ENCODE data around the gene AGBL5. TPM values are rescaled to one million over a fixed set of nuclear protein-coding genes. Genes with fewer than 3 reads are reported as not detected.
A peak's percentile ranks its signal among the peaks of the same experiment; 100 is the strongest.

The AGBL5 gene, protein sequence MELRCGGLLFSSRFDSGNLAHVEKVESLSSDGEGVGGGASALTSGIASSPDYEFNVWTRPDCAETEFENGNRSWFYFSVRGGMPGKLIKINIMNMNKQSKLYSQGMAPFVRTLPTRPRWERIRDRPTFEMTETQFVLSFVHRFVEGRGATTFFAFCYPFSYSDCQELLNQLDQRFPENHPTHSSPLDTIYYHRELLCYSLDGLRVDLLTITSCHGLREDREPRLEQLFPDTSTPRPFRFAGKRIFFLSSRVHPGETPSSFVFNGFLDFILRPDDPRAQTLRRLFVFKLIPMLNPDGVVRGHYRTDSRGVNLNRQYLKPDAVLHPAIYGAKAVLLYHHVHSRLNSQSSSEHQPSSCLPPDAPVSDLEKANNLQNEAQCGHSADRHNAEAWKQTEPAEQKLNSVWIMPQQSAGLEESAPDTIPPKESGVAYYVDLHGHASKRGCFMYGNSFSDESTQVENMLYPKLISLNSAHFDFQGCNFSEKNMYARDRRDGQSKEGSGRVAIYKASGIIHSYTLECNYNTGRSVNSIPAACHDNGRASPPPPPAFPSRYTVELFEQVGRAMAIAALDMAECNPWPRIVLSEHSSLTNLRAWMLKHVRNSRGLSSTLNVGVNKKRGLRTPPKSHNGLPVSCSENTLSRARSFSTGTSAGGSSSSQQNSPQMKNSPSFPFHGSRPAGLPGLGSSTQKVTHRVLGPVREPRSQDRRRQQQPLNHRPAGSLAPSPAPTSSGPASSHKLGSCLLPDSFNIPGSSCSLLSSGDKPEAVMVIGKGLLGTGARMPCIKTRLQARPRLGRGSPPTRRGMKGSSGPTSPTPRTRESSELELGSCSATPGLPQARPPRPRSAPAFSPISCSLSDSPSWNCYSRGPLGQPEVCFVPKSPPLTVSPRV
- 1 to 10 TPM; 4.9 to 6.2 (median 5.7) TPM for total RNA-seq

- DNase-seq (peak; percentile 94 to 96), ATAC-seq (peak; percentile 76 to 79)
- Histone ChIP-seq H3K27ac (peak within 1 kb of the TSS; percentile 93 to 96 (median 93)), H3K4me1 (peaks cover 11 to 13% of the 10 kb centered on the region in 2 donors), H3K36me3 (peaks cover 0 to 25% of the 10 kb centered on the region in 2 donors), H3K27me3 (no peaks in the 10 kb centered on the region), H3K9me3 (no peaks in the 10 kb centered on the region), H3K4me3 (peak within 1 kb of the TSS; percentile 78 to 92 (median 84))
- in situ Hi-C loops (cut with MboI; ENCODE audit: low sequenced_read_pairs in 4 of 4): no loop called here
- TF ChIP-seq POLR2A (IDR thresholded peaks at IDR 0.05) (peak; percentile 69 to 72), CTCF (IDR thresholded peaks at IDR 0.05 in 4 of 5, conservative IDR thresholded peaks at IDR 0.05 in 1 of 5) (no peak)
- intact Hi-C loops (cut with DNase I; ENCODE audit: low total_unique reads): loop anchor here (1.0 kb wide), 2 partner anchors 18 to 35 kb away; partner anchors contain the start of gene KHK
These were observed at the start of gene AGBL5 for GRCh38 chr2:27050996-27051901. AGBL5 (plus strand) TSS chr2:27051668; CDS start chr2:27052959, 1,291 bp downstream.

- ATAC-seq: peak in 1 of 2 donors; percentile 18
- intact Hi-C loops (cut with DNase I; ENCODE audit: low total_unique reads) (no loop called here), in situ Hi-C loops (cut with MboI; ENCODE audit: low sequenced_read_pairs in 4 of 4) (no loop called here)
- no peaks in the 10 kb centered on the region for H3K9me3 ChIP-seq
- H3K4me1 ChIP-seq: peaks cover 7 to 24% of the 10 kb centered on the region in 2 donors
- TF ChIP-seq CTCF (IDR thresholded peaks at IDR 0.05 in 4 of 5, conservative IDR thresholded peaks at IDR 0.05 in 1 of 5): no peak
- no peak for TF ChIP-seq POLR2A (IDR thresholded peaks at IDR 0.05)
- H3K27ac ChIP-seq: no peak overlapping the region
- no peaks in the 10 kb centered on the region for H3K27me3 ChIP-seq
- H3K36me3 ChIP-seq: no peaks in the 10 kb centered on the region
- no peak overlapping the region for H3K4me3 ChIP-seq
- DNase-seq: no peak
These were observed 49.5 kb upstream of the AGBL5 start for GRCh38 chr2:27001950-27002349.

DNA sequence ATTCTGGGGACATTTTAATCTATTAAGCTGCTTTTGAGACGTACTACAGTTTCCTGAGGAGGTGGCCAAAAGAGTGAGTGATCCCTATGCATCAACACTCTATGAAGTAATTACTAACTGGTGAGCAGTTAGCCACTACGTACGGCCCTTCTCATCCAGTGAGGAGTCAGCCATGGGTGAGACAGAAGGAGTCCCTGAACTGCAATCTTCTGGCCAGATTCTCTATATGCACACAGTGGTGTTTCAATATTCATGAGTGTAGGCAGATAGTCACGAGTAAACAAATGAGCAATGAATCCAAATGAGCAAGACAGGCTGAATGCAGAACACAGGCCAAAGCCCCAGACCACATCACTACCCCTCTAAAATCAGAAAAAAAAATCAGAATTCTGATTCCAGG, 48.5 kb upstream of the AGBL5 start:
- intact Hi-C loops (cut with DNase I; ENCODE audit: low total_unique reads): no loop called here
- TF ChIP-seq POLR2A (IDR thresholded peaks at IDR 0.05): no peak
- TF ChIP-seq CTCF (IDR thresholded peaks at IDR 0.05 in 4 of 5, conservative IDR thresholded peaks at IDR 0.05 in 1 of 5): no peak
- H3K27ac ChIP-seq: no peak overlapping the region
- no peak for DNase-seq
- in situ Hi-C loops (cut with MboI; ENCODE audit: low sequenced_read_pairs in 4 of 4): no loop called here
- peaks cover 12 to 35% of the 10 kb centered on the region in 2 donors for H3K4me1 ChIP-seq
- no peak overlapping the region for H3K4me3 ChIP-seq
- H3K27me3 ChIP-seq: no peaks in the 10 kb centered on the region
- ATAC-seq: no peak
- H3K36me3 ChIP-seq: no peaks in the 10 kb centered on the region
- no peaks in the 10 kb centered on the region for H3K9me3 ChIP-seq

GRCh38 chr2:27003857-27004256, 47.6 kb upstream of the AGBL5 start:
- ATAC-seq: peak in 1 of 2 donors; percentile 41
- Histone ChIP-seq H3K4me1 (peaks cover 12 to 41% of the 10 kb centered on the region in 2 donors), H3K27me3 (no peaks in the 10 kb centered on the region), H3K36me3 (no peaks in the 10 kb centered on the region), H3K9me3 (no peaks in the 10 kb centered on the region), H3K27ac (no peak overlapping the region), H3K4me3 (no peak overlapping the region)
- intact Hi-C loops (cut with DNase I; ENCODE audit: low total_unique reads) (no loop called here), in situ Hi-C loops (cut with MboI; ENCODE audit: low sequenced_read_pairs in 4 of 4) (no loop called here)
- TF ChIP-seq POLR2A (IDR thresholded peaks at IDR 0.05) (no peak), CTCF (IDR thresholded peaks at IDR 0.05 in 4 of 5, conservative IDR thresholded peaks at IDR 0.05 in 1 of 5) (no peak)
- DNase-seq: no peak

All from gastrocnemius medialis (tissue), 4 donors.